Measurements from ENCODE around the gene RGSL1. TPM values are rescaled to one million over a fixed set of nuclear protein-coding genes. Genes with fewer than 3 reads are reported as not detected.
A peak's percentile ranks its signal among the peaks of the same experiment; 100 is the strongest.

RGSL1 gene
- not detected in 2 replicates for total RNA-seq (2014; rRNA removed; shearing (Covaris generic))

DNA sequence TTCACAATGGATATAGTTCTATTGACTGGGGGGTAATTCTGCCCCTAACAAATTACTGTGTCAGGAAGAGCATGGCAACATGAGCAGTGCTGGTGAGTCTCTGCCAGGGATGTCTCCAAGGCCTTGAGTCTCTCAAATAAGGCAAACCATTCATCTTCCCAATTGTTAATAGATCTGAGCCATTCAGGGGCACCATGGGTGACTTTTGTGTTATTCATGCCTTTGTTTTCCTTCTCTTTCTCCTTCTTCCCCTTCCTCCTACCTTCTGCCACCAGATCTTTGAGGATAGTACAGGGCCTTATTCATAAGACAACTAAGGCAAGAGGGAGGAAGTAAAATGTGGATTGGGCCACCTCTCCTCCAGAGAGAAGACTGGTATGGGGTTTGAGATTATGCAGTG lies at the start of gene RGSL1:
RGSL1 (plus strand) TSS at position 60 of the 400 bp plus-strand sequence; CDS start at position 80, 20 bp downstream.
- DNase-seq: no peak
- Histone ChIP-seq H3K27me3 (ENCODE audit: control insufficient read depth, insufficient read depth, low read length) (no peaks in the 10 kb centered on the region; the same call in 1 of the 2 replicates), H3K4me3 (ENCODE audit: insufficient read depth, low read depth, low read length) (no peak within 1 kb of the TSS), H3K36me3 (replicated peaks; ENCODE audit: control insufficient read depth, insufficient read depth, low read length) (no peaks in the 10 kb centered on the region)

DNA sequence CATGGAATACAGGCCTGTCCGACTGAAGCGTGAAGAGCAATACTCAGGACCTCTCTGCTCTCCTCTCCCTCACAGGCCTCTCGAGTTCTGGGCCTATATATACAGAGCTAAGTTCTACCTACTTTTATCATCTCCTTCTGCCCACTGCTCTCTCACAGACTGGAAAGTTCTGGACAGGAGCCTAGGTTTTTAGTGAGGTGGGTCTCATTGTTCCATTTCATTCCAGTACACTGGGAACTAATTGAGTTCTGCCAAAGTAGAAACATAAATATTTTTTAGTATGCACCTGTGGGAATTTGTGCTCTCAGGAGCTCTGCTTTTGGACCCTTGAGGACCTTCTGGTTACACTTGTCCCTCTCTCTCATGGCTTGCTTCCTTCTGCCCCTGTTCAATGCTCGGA lies 49.4 kb upstream of the RGSL1 start, which contains the start of gene TEDDM1:
TEDDM1 (minus strand) TSS at position 101 of the 400 bp plus-strand sequence. CDS start 182 bp downstream, outside the sequence.
- Histone ChIP-seq H3K36me3 (replicated peaks; ENCODE audit: control insufficient read depth, insufficient read depth, low read length) (no peaks in the 10 kb centered on the region), H3K27me3 (ENCODE audit: control insufficient read depth, insufficient read depth, low read length) (no peaks in the 10 kb centered on the region), H3K4me3 (ENCODE audit: insufficient read depth, low read depth, low read length) (no peak within 1 kb of the TSS)
- no peak for DNase-seq

DNA sequence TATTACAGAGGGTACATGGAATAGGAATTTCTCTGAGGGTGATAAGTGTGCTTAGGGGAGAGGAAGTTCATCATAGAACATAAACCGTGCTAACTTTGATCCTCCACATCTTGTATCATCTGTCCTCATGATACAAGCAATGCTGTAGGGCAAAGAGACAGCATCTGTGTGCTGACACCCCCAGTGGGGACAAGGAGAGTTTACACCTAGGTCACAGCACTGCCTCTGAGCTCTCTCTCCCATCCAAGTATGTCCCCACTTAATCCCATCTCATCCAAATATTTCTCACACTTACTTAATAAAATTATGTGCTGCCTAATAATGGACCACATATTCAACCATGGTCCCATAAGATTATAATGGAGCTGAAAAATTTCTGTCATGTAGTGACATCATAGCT lies 45.2 kb upstream of the RGSL1 start:
- peak; percentile 30 for DNase-seq
- Histone ChIP-seq H3K27me3 (ENCODE audit: control insufficient read depth, insufficient read depth, low read length) (no peaks in the 10 kb centered on the region), H3K36me3 (replicated peaks; ENCODE audit: control insufficient read depth, insufficient read depth, low read length) (no peaks in the 10 kb centered on the region), H3K4me3 (ENCODE audit: insufficient read depth, low read depth, low read length) (no peak overlapping the region)

DNA sequence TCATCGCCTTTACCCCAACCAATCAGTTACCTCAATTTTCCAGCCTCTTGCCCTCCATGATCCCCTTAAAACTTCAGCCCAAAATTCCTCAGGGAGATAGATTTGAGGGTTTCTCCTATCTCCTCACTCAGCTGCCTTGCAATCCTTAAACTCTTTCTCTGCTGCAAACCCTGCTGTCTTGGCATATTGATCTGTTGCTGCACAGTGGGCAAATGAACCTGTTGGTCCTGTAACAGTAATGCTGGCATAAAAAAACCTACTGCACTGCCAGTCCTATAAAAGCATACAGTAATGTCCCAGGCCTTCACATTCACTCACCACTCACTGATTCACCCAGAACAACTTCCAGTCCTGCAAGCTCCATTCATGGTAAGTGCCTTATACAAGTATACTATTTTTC lies 44.4 kb upstream of the RGSL1 start:
- DNase-seq: no peak
- H3K27me3 ChIP-seq (ENCODE audit: control insufficient read depth, insufficient read depth, low read length): no peaks in the 10 kb centered on the region
- no peaks in the 10 kb centered on the region for H3K36me3 ChIP-seq (replicated peaks; ENCODE audit: control insufficient read depth, insufficient read depth, low read length)
- no peak overlapping the region for H3K4me3 ChIP-seq (ENCODE audit: insufficient read depth, low read depth, low read length)

GRCh38 chr1:182406012-182406411 lies 43.9 kb upstream of the RGSL1 start:
- Histone ChIP-seq H3K4me3 (ENCODE audit: insufficient read depth, low read depth, low read length) (no peak overlapping the region), H3K27me3 (ENCODE audit: control insufficient read depth, insufficient read depth, low read length) (no peaks in the 10 kb centered on the region), H3K36me3 (replicated peaks; ENCODE audit: control insufficient read depth, insufficient read depth, low read length) (no peaks in the 10 kb centered on the region)
- DNase-seq: no peak

- Histone ChIP-seq H3K4me3 (ENCODE audit: insufficient read depth, low read depth, low read length) (no peak overlapping the region), H3K27me3 (ENCODE audit: control insufficient read depth, insufficient read depth, low read length) (no peaks in the 10 kb centered on the region), H3K36me3 (replicated peaks; ENCODE audit: control insufficient read depth, insufficient read depth, low read length) (no peaks in the 10 kb centered on the region)
- no peak for DNase-seq
Measured at GRCh38 chr1:182407724-182408123, 42.2 kb upstream of the RGSL1 start.

- Histone ChIP-seq H3K4me3 (ENCODE audit: insufficient read depth, low read depth, low read length) (no peak overlapping the region), H3K27me3 (ENCODE audit: control insufficient read depth, insufficient read depth, low read length) (no peaks in the 10 kb centered on the region), H3K36me3 (replicated peaks; ENCODE audit: control insufficient read depth, insufficient read depth, low read length) (no peaks in the 10 kb centered on the region)
- no peak for DNase-seq
Measured at GRCh38 chr1:182408435-182409075, 41.4 kb upstream of the RGSL1 start.

DNA sequence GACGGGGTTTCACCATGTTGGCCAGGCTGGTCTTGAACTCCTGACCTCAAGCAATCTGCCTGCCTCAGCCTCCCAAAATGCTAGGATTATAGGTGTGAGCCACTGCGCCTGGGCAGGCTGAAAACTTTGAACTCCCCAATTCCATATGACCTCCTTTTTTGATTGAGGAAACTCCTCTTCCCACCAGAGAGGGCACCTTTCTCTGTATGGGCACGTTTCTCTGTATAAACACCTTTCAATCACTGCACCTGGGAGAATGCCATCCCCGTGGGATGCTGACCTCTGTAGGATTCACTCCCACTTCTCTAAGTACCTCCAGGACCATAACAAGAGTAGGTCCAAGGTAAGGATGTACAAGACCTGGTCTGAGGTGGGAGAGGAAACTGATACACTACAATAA lies 39.8 kb upstream of the RGSL1 start:
- H3K4me3 ChIP-seq (ENCODE audit: insufficient read depth, low read depth, low read length): no peak overlapping the region
- no peak for DNase-seq
- no peaks in the 10 kb centered on the region for H3K36me3 ChIP-seq (replicated peaks; ENCODE audit: control insufficient read depth, insufficient read depth, low read length)
- H3K27me3 ChIP-seq (ENCODE audit: control insufficient read depth, insufficient read depth, low read length): no peaks in the 10 kb centered on the region

DNA sequence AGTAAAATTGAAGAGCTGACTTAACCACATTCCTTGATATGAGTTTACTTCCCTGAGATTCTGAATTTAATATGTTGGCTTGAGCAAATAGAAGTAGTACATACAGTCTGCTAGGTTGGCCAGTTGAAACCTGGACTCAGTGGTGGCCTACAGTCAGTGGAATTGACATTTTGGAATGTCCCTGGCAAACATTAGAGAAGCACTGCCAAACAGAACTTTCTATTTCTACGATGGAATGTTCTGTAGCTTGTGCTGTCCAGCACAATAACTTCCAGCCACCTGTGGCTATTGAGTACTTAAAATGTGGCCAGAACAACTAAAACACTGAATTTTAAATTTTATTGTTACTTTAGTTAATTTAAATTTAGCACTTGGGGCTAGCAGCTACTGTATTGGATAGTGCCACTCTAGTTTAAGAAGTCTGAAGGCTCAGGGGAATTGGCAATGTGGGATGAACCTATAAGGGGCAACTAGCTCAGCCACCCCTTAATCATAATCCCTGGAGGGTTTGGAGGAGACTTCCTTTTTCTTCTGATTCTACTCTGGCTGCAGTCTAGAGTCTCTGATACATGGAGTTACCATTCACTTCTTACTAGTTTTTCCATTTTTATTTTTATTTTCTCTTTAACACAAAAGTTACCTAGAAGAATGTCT lies 39.2 kb upstream of the RGSL1 start:
- no peak overlapping the region for H3K4me3 ChIP-seq (ENCODE audit: insufficient read depth, low read depth, low read length)
- no peak for DNase-seq
- no peaks in the 10 kb centered on the region for H3K27me3 ChIP-seq (ENCODE audit: control insufficient read depth, insufficient read depth, low read length)
- H3K36me3 ChIP-seq (replicated peaks; ENCODE audit: control insufficient read depth, insufficient read depth, low read length): no peaks in the 10 kb centered on the region

GRCh38 chr1:182413486-182413885 lies 36.5 kb upstream of the RGSL1 start:
- Histone ChIP-seq H3K27me3 (ENCODE audit: control insufficient read depth, insufficient read depth, low read length) (no peaks in the 10 kb centered on the region), H3K36me3 (replicated peaks; ENCODE audit: control insufficient read depth, insufficient read depth, low read length) (no peaks in the 10 kb centered on the region), H3K4me3 (ENCODE audit: insufficient read depth, low read depth, low read length) (no peak overlapping the region)
- DNase-seq: no peak

GRCh38 chr1:182413969-182414368 lies 36.0 kb upstream of the RGSL1 start:
- Histone ChIP-seq H3K27me3 (ENCODE audit: control insufficient read depth, insufficient read depth, low read length) (no peaks in the 10 kb centered on the region), H3K4me3 (ENCODE audit: insufficient read depth, low read depth, low read length) (no peak overlapping the region), H3K36me3 (replicated peaks; ENCODE audit: control insufficient read depth, insufficient read depth, low read length) (no peaks in the 10 kb centered on the region)
- DNase-seq: no peak

DNA sequence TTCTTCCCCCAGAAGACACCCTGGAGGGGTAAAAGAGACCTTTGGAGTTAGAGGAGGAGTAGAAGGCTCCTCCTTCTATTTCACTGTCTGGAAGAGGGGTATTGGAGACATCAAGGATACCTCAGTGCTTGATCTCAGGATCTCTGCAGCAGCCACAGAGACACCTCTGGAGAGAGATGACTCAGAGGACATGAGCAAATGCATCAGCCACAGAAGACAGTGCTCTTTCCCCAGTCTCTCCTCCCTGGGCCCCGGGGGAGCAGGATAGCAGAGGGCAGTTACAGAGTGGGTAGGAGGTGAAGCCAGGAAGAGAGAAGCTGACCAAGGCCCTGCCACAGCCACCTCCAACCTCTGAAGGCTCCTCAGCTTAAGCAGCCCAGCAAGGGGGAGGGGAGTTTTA lies 34.2 kb upstream of the RGSL1 start:
- H3K36me3 ChIP-seq (replicated peaks; ENCODE audit: control insufficient read depth, insufficient read depth, low read length): no peaks in the 10 kb centered on the region
- no peak for DNase-seq

DNA sequence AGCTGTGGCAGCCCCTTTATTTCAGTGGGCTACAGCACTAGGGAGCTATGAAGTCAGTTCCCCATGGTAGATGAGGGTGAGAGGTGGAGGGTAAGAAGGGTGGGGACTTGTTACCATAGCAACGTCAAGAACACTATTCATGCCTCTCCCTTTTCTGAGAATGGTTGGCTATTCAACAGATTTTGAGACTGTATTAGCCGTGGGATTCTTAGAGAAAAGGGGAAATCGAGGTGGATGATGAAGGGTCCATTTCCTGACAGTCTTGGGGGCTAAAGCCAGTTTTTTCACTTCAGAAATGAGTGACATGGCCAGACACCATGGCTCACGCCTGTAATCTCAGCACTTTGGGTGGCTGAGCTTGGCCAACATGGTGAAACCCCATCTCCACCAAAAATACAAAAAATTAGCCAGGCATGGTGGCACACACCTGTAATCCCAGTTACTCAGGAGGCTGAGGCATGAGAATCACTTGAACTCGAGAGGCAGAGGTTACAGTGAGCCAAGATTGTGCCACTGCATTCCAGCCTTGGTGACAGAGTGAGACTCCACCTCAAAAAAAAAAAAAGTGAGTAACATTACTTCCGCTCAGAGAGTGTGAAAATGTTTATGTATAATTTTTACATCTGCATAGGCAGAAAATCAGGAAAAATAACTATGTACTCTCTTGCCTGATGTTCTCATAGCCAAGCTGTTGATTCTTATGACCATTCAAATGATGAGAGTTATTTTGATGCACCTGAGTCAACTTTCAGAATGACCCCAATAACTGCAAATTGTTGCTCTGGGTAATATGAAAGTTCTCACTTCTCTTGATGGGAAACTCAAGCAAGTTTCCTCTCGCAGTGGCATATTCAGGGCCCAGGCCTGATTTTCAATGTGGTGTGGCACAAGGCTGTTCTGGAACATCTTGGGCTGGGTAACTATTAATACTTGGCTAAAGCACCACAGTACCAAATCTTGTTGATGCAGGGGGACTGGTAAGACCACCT lies 23.2 kb upstream of the RGSL1 start:
- H3K4me3 ChIP-seq (ENCODE audit: insufficient read depth, low read depth, low read length): no peak overlapping the region
- no peaks in the 10 kb centered on the region for H3K36me3 ChIP-seq (replicated peaks; ENCODE audit: control insufficient read depth, insufficient read depth, low read length)
- H3K27me3 ChIP-seq (ENCODE audit: control insufficient read depth, insufficient read depth, low read length): no peaks in the 10 kb centered on the region
- no peak for DNase-seq

More for the DNA sequence above, 34.2 kb upstream of the RGSL1 start:
- no peaks in the 10 kb centered on the region for H3K27me3 ChIP-seq (ENCODE audit: control insufficient read depth, insufficient read depth, low read length)
- no peak overlapping the region for H3K4me3 ChIP-seq (ENCODE audit: insufficient read depth, low read depth, low read length)

- H3K36me3 ChIP-seq (replicated peaks; ENCODE audit: control insufficient read depth, insufficient read depth, low read length): no peaks in the 10 kb centered on the region
- no peak overlapping the region for H3K4me3 ChIP-seq (ENCODE audit: insufficient read depth, low read depth, low read length)
- no peak for DNase-seq
- H3K27me3 ChIP-seq (ENCODE audit: control insufficient read depth, insufficient read depth, low read length): no peaks in the 10 kb centered on the region
Measured at GRCh38 chr1:182428043-182428442, 21.9 kb upstream of the RGSL1 start.

Measured in H7 (cell line).